Measurements from ENCODE around the gene INPP5D.

- TF ChIP-seq CTCF (conservative IDR thresholded peaks at IDR 0.05), result no peak
- TF ChIP-seq EZH2 (IDR thresholded peaks at IDR 0.05; ENCODE audit: low read depth), result no peak
Observed at GRCh38 chr2:233210281-233210680, 150.1 kb downstream of the INPP5D start.

Data from PC-9 (cell line).